HG03520 (cell line): ENCODE results near the gene FBF1.
"Not testable (repeated sequence)": the region's sequence is repeated elsewhere in the genome, so short reads cannot be mapped to it uniquely, and the experiment has no call there.

ENCODE experiments used
- ATAC-seq: cut with Tn5 transposase; IDR thresholded peaks from one replicate; pipeline ENCODE4 v1.9.1; 2021; ENCODE audit warnings: mild to moderate bottlenecking, moderate library complexity; ENCODE audit not compliant: unreplicated experiment

Gene FBF1

GRCh38 chr17:75897160-75898019 is 43.5 kb downstream of the FBF1 start:
- peak; percentile 20 for ATAC-seq

DNA sequence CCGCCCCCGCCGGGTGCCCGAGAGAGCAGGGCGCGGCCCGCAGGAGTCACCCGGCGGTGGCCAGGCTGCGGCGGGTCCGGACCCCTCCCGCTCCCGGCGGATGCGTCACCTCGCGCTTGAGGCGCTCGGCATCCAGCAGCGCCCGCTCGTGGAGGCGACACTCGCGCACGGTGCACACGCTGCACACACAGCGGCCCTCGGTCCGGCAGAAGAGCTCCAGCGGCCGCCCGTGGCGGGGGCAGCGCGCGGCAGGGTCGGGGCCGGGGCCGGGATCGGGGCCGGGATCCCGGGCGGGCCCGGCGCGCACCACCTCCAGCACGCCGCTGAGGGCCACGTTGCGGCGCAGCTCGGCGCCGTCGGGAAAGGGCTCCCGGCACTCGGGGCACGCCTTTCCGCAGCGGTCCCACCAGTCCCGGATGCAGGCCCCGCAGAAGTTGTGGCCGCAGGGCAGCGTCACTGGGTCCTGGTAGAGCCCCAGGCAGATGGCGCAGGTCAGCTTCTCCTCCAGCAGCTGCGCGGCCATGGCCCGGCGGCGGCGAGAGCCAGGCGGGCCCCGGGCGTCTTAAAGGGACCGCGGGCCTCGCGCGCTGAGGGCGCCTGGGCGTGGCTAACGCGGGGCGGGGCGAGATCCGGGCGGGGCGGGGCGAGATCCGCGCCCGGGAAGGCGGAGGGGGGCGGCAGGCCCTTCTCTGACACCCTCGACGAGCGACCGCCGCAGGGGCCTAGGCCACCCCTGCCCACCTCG is 44.3 kb downstream of the FBF1 start, which contains the start of gene TRIM65:
Gene TRIM65, minus strand, starts transcription at position 537 of the 745 bp plus-strand sequence. Its CDS starts 14 bp downstream, at position 523.
- ATAC-seq = peak; percentile 41

GRCh38 chr17:75895370-75896155 is 45.3 kb downstream of the FBF1 start:
- no peak for ATAC-seq

- ATAC-seq = no peak
Measured at GRCh38 chr17:75894049-75894733, 46.7 kb downstream of the FBF1 start.

DNA sequence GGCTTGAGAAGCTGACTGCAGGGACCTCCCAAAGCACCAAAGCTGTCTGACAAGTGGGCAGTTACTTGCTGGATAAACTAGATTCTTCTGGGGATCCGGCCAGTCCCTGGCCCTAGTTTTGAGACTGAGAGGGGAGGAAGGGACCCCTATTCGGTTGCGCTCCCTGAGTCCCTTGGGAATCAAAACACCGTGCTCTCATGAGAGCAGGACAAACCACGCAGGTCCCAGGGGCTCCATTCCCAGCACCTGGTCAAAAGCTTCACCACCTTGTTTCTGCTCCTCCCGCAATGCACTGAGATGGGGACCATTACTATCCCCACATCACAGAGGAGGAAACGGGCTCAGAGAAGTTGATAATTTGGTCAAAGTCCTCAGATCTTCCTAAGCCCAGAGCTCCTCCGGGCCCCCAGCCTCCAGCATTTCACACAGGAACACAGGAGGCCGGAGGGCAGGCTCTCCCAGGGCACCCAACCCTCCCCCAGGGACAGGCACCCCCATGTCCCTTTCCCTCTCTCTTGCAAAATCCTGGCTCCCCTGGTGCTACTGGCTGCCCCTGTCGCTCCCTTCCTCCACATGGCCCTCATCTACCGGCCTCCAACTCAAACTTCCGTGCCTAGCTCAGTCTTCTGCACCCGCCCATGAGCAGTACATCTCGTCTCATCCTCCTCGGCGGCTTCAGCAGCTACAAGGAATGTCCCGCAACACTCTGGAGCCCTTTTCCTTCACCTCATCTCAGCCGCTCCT is 47.4 kb downstream of the FBF1 start:
- no peak for ATAC-seq

- ATAC-seq = no peak
Measured at GRCh38 chr17:75892556-75893224, 48.2 kb downstream of the FBF1 start.

GRCh38 chr17:75891605-75892555 is 49.0 kb downstream of the FBF1 start:
- no peak for ATAC-seq

- ATAC-seq = no peak
Measured at GRCh38 chr17:75891022-75891604, 49.7 kb downstream of the FBF1 start.

- no peak for ATAC-seq
Measured at GRCh38 chr17:75889454-75889853, 51.4 kb downstream of the FBF1 start.

GRCh38 chr17:75888484-75888883 is 52.4 kb downstream of the FBF1 start:
- ATAC-seq = no peak

- ATAC-seq = not testable (repeated sequence)
Measured at GRCh38 chr17:75885860-75886259, 55.0 kb downstream of the FBF1 start.

DNA sequence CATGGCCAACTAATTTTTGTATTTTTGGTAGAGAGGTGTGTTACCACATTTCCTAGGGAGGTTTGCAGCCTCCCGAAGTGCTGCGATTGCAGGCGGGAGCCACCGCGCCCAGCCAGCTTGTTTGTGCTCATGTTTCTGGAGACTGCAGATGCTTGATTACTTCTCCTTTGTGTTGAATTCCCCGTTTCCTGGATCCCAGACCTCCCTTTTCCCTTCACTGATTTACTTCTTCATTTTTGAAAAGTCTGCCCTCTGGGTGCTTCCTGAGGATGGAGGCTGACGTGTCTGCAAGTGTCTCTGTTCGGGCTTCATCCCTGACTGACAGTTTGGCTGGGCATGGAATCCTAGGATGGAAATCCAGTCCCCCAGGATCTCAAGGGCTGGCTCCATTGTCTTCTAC is 55.4 kb downstream of the FBF1 start:
- ATAC-seq = no peak

DNA sequence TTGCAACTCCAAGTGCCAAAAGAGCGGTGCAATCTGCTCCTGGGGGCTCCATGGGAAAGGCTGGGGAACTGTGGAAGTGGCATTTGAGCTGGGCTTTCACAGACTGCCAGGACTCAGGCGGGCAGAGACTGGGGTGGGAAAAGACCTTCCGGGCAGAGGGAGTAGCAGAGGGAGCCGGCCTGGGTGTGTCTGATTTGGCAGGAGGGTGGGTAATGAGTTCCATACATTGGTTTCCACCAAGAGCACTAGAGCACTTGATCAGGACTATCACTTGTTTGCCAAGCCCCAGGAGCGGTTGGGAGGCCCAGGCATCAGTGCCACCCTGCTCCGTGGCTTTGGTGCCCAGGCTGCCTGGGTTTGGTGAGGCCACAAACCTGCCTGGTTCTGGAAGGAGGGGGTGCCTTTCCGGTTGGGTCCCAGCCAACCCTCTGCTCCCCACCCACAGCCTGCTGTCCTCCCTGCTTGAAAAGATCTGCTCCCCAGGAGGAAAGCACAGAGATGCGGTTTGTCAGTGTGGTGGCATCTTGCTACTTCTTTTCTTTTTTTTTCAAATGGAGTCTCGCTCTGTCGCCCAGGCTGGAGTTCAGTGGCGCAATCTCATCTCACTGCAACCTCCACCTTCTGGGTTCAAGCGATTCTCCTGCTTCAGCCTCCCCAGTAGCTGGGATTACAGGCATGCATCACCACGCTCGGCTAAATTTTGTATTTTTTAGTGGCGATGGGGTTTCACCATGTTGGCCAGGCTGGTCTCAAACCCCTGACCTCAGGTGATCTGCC is 59.0 kb downstream of the FBF1 start:
- no peak for ATAC-seq

- no peak for ATAC-seq
Measured at GRCh38 chr17:75880266-75880665, 60.6 kb downstream of the FBF1 start.

DNA sequence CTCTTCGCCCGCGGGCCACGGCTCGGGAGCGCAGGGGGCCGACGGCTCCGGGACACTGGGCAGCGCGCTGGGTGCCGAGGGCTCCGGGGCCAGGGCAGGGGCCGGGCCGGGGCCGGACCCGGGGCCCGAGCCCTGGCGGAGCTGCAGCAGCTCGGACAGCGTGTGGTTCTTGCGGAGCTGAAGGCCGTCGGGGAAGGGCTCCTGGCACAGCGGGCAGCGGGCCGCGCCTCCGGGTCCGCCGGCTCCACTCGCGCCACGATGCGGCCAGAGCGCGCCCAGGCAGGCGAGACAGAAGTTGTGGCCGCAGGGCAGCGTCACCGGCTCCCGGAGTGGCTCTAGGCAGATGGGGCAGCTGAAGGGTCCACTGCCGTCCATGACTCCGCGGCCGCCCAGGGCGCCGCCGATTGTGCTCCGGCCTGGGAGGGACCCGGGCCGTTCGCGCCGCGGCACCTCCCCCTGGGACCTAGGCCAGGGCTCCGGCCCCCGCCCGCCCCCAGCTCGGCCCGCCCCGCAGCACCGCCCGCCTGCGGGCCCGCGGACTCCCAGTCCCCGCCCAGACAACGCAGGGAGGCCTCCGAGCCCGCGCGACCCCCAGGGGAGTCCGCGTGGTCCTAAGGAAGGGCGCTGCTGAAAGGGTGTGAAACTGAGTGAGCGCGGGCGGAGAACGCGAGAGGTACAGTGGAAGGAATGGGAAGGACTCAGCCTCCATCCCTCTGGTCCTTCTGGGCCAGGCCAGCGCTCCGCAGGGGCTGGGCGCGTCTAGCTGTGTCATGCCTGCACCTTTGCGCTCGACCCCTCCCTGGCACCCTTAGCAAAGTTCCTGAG is 62.5 kb downstream of the FBF1 start, which contains the start of gene TRIM47:
Gene TRIM47, minus strand, starts transcription at position 408 of the 825 bp plus-strand sequence. Its CDS starts 33 bp downstream, at position 375.
- no peak for ATAC-seq

GRCh38 chr17:75877752-75878173 is 63.1 kb downstream of the FBF1 start:
- ATAC-seq = no peak
